Measurements from ENCODE around the gene LCE1C.

Gene LCE1C

GRCh38 chr1:152759453-152760173, 46.8 kb downstream of the LCE1C start:
- no peak for DNase-seq

DNA sequence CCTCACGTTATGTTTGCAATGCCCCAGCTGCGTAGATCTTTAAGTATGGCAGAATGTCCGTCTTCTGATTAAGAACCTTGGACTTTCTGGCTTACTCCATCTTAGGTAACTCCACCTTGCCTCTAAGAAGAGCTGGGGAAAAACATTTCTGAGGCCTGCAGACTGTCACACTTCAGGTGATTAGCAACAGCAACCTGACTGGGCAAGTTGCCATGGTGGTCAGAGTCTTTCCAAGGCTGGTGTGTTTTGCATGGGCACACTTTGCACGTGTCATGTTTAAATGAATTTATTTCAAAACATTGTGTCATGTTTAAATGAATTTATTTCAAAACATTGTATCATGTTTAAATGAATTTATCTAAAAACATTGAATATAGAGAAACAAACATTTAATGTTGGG, 47.8 kb downstream of the LCE1C start:
- DNase-seq, result no peak

DNA sequence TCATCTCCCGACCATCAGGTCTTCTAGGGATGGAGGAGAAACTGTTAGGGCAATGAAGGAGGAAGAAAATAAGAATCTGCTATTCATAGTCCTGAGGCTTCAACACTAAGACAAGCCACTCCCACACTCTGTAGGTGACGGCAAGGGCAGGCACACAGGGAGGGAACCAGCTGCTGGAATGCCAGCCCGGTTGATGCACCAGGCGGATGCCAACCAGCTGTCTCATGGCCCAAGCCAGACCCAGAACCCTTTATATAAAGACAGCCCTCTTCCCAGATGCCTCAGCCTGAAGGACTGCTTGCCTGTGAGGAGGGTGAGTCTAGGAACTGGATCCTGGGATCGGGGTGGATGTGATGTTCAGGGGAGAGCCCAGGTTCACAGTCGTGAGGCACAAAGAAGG, 48.7 kb downstream of the LCE1C start, which contains the start of gene KPRP:
TSS of gene KPRP (plus strand) at position 279 of the 400 bp plus-strand sequence. CDS start 1,564 bp downstream, outside the sequence.
- DNase-seq, result no peak

- no peak for DNase-seq
Measured at GRCh38 chr1:152756872-152757271, 49.6 kb downstream of the LCE1C start.

All from CD4-positive, alpha-beta T cell treated with Interleukin-1 beta for 1 hour (primary cell).